Colonic mucosa (tissue), 4 donors: ENCODE data around the gene ARPC4. TPM values are rescaled to one million over a fixed set of nuclear protein-coding genes. Genes with fewer than 3 reads are reported as not detected.
"Not testable (repeated sequence)": the region's sequence is repeated elsewhere in the genome, so short reads cannot be mapped to it uniquely, and the experiment has no call there.

Source experiments
- DNase-seq: peaks from one replicate; pipeline ENCODE4 v3.0.0-alpha.2; 2020
- H3K27ac ChIP-seq: fragments of 200-600 bp; one replicate; pipeline ENCODE4 v1.8.0; 2021
- H3K27me3 ChIP-seq: fragments of 200-600 bp; one replicate; pipeline ENCODE4 v1.8.0; 2021
- H3K36me3 ChIP-seq: fragments of 200-600 bp; one replicate; pipeline ENCODE4 v1.8.0; 2021
- H3K4me1 ChIP-seq: fragments of 200-600 bp; one replicate; pipeline ENCODE4 v1.8.0; 2021; ENCODE audit warnings: mild to moderate bottlenecking
- H3K4me3 ChIP-seq: fragments of 200-600 bp; one replicate; pipeline ENCODE4 v1.8.0; 2021
- H3K9ac ChIP-seq, 2 donors: one replicate each; pipeline ENCODE4 v1.7.0; 2013; ENCODE audit warnings: control low read depth in 2 of 2, low read depth in 2 of 2, low read length in 2 of 2
- H3K9me3 ChIP-seq: fragments of 200-600 bp; one replicate; pipeline ENCODE4 v1.8.0; 2021
- CTCF ChIP-seq: fragments of 200-600 bp; IDR thresholded peaks from one replicate; pipeline ENCODE4 v1.8.0; 2022; ENCODE audit warnings: antibody characterized with exemption, mild to moderate bottlenecking
- intact Hi-C: fragments of 100-400 bp; cut with DNase I; formaldehyde crosslinking; loops from one replicate; pipeline ENCODE4 v1.14.1; 2022
- total RNA-seq, 2 donors: library from RNA; stranded (reverse); fragmentation: NEBNext Ultra II Directional in 1 of 2; extraction: Animal tissue kit (Norgen Biotek cat#: 25700) in 1 of 2; gene quantifications; one replicate each; pipeline ENCODE4 v1.2.1, GENCODE V29; 2021
- donor health status: healthy.
- donor health status: DM: no; HTN: no; CAD: no.
- donor health status: DM: no; HTN: no; CAD: no.

The ARPC4 gene
- total RNA-seq, 2 donors from 2014 or later = 221 to 228 TPM

DNA sequence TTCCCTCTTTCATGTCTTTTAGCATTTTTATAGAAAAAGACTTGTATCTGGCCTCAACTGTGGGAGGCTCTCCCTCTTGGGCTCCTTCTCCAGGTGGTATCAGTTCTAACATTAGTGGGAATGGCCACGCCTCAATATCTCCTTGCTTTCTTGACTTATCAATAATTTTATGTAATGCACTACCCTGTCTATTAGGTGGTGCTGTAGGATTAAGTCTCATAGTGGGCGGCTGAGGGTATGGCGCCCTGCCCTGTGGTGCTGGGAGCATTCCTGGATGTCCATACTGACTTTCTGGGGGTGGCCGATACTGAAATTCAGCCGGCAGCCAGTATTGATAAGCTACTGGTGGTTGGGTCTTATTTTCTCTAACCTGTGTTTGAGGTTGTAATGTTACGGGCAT is 59.6 kb downstream of the ARPC4 start:
- no peaks in the 10 kb centered on the region for H3K36me3 ChIP-seq
- no peak overlapping the region for H3K9ac ChIP-seq
- no peaks in the 10 kb centered on the region for H3K9me3 ChIP-seq
- TF ChIP-seq CTCF = no peak
- H3K4me1 ChIP-seq = no peaks in the 10 kb centered on the region
- H3K27me3 ChIP-seq = no peaks in the 10 kb centered on the region
- intact Hi-C loops = no loop called here
- DNase-seq = no peak
- H3K4me3 ChIP-seq = no peak overlapping the region
- H3K27ac ChIP-seq = no peak overlapping the region

DNA sequence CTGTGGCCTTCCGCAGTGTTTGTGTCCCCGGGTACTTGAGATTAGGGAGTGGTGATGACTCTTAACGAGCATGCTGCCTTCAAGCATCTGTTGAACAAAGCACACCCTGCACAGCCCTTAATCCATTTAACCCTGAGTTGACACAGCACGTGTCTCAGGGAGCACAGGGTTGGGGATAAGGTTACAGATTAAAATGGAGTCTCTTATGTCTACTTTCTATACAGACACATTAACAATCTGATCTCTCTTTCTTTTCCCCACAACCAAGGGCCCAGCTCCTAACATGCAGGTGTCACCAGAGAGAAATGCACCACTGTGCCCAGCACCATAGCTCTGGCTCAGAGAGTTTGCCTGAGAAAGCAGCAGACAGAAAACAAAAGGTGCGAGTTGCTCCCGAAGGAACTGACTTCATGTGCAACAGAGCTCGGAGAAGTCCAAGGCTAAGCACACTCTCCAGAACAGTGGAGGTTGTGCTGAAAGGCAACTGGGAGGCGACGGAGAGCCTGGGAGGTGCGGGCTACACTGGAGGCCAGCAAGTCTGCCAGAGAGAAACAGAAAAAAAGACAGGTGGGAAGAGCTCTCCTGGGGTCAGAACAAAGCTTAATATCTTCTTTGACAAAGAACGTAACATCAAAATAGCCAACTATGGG is 61.5 kb downstream of the ARPC4 start:
- H3K27me3 ChIP-seq, H3K9ac ChIP-seq, H3K4me1 ChIP-seq, DNase-seq, H3K27ac ChIP-seq, H3K36me3 ChIP-seq, H3K4me3 ChIP-seq, intact Hi-C loops, H3K9me3 ChIP-seq: not testable (repeated sequence)

DNA sequence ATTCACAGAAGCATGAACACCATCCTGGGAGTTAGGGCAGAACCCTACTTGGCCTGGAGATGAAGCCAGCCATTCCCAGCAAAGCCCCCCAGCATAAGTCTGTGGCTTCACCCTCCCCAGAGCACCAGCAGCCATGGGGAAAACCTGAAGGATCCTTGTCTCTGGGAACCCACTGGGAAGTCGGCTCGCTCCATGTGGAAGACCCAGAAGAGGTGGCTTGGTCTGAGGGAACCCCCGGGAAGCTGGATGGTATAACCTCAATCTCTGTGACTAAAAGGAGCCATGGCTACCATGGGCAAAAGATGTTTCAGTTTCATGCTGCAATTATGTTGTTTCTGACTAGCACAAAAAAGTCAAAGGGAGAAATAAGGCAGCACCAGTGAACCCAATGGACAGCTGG is 62.7 kb downstream of the ARPC4 start:
- Histone ChIP-seq H3K4me3 (no peak overlapping the region), H3K27me3 (no peaks in the 10 kb centered on the region), H3K9me3 (no peaks in the 10 kb centered on the region), H3K36me3 (no peaks in the 10 kb centered on the region), H3K9ac (no peak overlapping the region), H3K27ac (no peak overlapping the region), H3K4me1 (no peaks in the 10 kb centered on the region)
- no peak for DNase-seq
- no peak for TF ChIP-seq CTCF
- intact Hi-C loops = no loop called here

Other genes starting within 250 kb of the ARPC4 start
- gene LHFPL4, start 239.3 kb upstream of the ARPC4 start, total RNA-seq = 1 to 10 TPM in 1 of 2 donors, under 1 TPM in 1; 0.05 to 1.2 TPM
- gene MTMR14, start 143.6 kb upstream of the ARPC4 start, total RNA-seq = 10 to 100 TPM; 35.9 to 36.3 TPM
- not detected for gene CPNE9, start 89.2 kb upstream of the ARPC4 start, total RNA-seq
- gene BRPF1, start 61.3 kb upstream of the ARPC4 start, total RNA-seq = 10 to 100 TPM; 13.6 to 18.7 TPM
- gene OGG1, start 43.1 kb upstream of the ARPC4 start, total RNA-seq = 10 to 100 TPM; 19.1 to 24.9 TPM
- gene CAMK1, start 23.1 kb upstream of the ARPC4 start, total RNA-seq = 10 to 100 TPM in 1 of 2 donors, 1 to 10 TPM in 1; 7.8 to 16.5 TPM
- gene TADA3, start 609 bp upstream of the ARPC4 start, total RNA-seq = 10 to 100 TPM; 60.1 to 66.4 TPM
- gene TTLL3, start 17.2 kb downstream of the ARPC4 start, total RNA-seq = 10 to 100 TPM; 25.0 to 28.7 TPM
- gene RPUSD3, start 50.9 kb downstream of the ARPC4 start, total RNA-seq = 10 to 100 TPM; 24.8 to 42.9 TPM
- 1 to 10 TPM; 4.5 to 8.9 TPM for gene CIDEC, start 87.2 kb downstream of the ARPC4 start, total RNA-seq
- gene JAGN1, start 97.5 kb downstream of the ARPC4 start, total RNA-seq = 10 to 100 TPM; 43.7 to 51.2 TPM
- gene IL17RE, start 109.8 kb downstream of the ARPC4 start, total RNA-seq = 10 to 100 TPM; 66.4 to 71.4 TPM
- 10 to 100 TPM; 21.2 to 26.8 TPM for gene IL17RC, start 124.0 kb downstream of the ARPC4 start, total RNA-seq
- 10 to 100 TPM; 23.3 to 40.4 TPM for gene CRELD1, start 140.8 kb downstream of the ARPC4 start, total RNA-seq
- 1 to 10 TPM in 1 of 2 donors, under 1 TPM in 1; 0.96 to 1.1 TPM for gene PRRT3, start 159.3 kb downstream of the ARPC4 start, total RNA-seq
- gene EMC3, start 193.8 kb downstream of the ARPC4 start, total RNA-seq = 10 to 100 TPM; 80.2 to 85.9 TPM
- gene FANCD2, start 233.4 kb downstream of the ARPC4 start, total RNA-seq = 10 to 100 TPM in 1 of 2 donors, 1 to 10 TPM in 1; 6.9 to 31.1 TPM